Activated T-cell treated with anti-CD3 and anti-CD28 coated beads, Interleukin-2, amount 50 U/mL, for 4 hours (primary cell): ENCODE data around the gene DNM3. TPM values are rescaled to one million over a fixed set of nuclear protein-coding genes. Genes with fewer than 3 reads are reported as not detected.

Experiments used
- ATAC-seq, 2 donors: fragments of 200-7000 bp; cut with Tn5 transposase; one replicate each; pipeline ENCODE4 v1.10.0; 2021
- DNase-seq: peaks from one replicate; pipeline ENCODE4 v3.0.0-alpha.2; 2020
- H3K27me3 Mint-ChIP-seq: one replicate; pipeline ENCODE4 v1.8.0; 2021; ENCODE audit warnings: low read depth, mixed read lengths
- H3K36me3 Mint-ChIP-seq: one replicate; pipeline ENCODE4 v1.8.0; 2022; ENCODE audit warnings: mixed read lengths; ENCODE audit not compliant: insufficient read depth
- H3K4me1 Mint-ChIP-seq: one replicate; pipeline ENCODE4 v1.8.0; 2021; ENCODE audit warnings: low read depth, mixed read lengths
- H3K4me3 Mint-ChIP-seq: one replicate; pipeline ENCODE4 v1.8.0; 2021; ENCODE audit warnings: mild to moderate bottlenecking, moderate library complexity, mixed read lengths
- H3K9me3 Mint-ChIP-seq: one replicate; pipeline ENCODE4 v1.8.0; 2021; ENCODE audit warnings: mixed read lengths
- total RNA-seq, 3 donors: library from RNA; stranded (reverse); gene quantifications; one replicate each; pipeline ENCODE4 v1.2.1, GENCODE V29; 2021

The DNM3 gene
- total RNA-seq, 3 donors from 2014 or later = 0.35 to 0.58 (median 0.38) TPM

DNA sequence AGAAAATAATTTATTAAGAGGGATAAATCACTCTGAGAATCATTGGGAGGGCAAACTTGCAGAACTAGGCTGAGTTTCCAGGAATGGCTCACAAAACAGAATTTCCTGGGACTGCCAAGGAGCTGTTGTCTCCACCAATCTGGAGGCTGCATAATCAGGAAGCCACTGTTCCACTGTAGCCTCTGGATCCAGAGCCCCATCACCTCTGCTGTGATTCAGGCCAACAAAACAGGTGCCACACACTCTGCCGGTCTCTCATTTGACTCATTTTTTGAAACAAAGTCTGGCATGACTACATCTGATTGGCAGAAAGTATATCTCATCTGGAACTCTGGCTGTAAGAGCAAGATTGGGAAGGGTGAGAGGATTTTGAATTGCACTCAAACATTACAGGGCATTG is 400.2 kb downstream of the DNM3 start:
- no peaks in the 10 kb centered on the region for H3K9me3 Mint-ChIP-seq
- H3K27me3 Mint-ChIP-seq = no peaks in the 10 kb centered on the region
- H3K4me1 Mint-ChIP-seq = no peaks in the 10 kb centered on the region
- no peak for ATAC-seq
- no peaks in the 10 kb centered on the region for H3K36me3 Mint-ChIP-seq
- no peak for DNase-seq
- no peak overlapping the region for H3K4me3 Mint-ChIP-seq

GRCh38 chr1:172244865-172245264 is 403.6 kb downstream of the DNM3 start:
- Mint-ChIP-seq H3K9me3 (no peaks in the 10 kb centered on the region), H3K4me3 (no peak overlapping the region), H3K4me1 (no peaks in the 10 kb centered on the region), H3K27me3 (no peaks in the 10 kb centered on the region), H3K36me3 (no peaks in the 10 kb centered on the region)
- DNase-seq (no peak), ATAC-seq (no peak)

DNA sequence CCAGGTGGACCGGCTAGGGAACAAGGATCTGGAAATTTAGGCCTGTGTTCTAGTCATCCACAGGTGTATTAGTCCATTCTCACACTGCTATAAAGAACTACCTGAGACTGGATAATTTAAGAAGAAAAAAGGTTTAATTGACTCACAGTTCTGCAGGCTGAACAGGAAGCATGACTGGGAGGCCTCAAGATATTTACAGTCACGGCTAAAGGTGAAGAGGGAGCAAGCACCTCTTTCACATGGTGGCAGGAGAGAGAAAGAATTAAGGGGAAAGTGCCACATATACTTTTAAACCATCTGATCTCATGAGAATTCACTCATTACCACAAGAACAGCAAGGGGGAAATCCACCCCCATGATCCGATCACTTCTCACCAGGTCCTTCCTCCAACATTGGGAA is 404.5 kb downstream of the DNM3 start:
- no peaks in the 10 kb centered on the region for H3K36me3 Mint-ChIP-seq

DNA sequence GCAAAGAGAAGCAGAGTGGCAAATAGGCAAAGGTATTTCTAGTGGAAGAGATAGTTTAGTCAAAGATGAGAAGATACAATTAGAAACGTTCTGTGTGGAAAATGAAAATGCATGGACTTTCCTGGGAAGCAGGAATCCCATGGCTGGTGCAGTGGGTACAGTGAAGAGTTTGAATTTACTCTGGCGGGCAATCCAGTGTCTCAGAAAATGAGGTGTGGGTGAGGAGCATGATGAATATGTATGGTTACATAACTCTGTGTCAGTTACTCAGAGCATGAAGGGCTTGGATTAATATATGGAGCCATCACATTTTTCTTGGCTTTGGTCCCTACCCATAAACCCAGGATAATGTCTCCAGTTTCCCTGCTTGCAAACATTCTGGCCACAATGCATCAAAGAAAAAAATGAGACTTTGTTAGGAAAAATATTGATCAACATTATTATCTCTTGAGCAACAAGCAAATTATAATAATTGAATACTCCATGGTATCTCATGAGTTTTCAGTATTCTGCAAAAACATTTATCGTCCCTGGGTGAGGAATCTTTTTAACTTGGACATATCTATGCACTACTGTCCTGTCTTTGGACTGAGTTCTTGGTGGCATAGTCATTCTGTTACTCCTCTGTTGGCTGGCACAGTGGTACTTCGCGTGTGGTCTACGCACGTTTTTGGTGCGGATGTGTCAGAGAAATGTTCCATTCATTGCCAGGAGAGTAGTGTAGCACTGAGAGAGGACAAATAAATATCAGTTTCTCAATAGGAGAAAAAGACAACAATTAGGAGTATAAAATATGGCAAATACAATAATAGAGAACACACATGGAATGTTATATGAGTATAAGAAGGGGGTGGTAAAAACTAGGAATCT is 405.5 kb downstream of the DNM3 start:
- Mint-ChIP-seq H3K36me3 (no peaks in the 10 kb centered on the region), H3K4me1 (no peaks in the 10 kb centered on the region), H3K27me3 (no peaks in the 10 kb centered on the region), H3K4me3 (no peak overlapping the region), H3K9me3 (no peaks in the 10 kb centered on the region)
- ATAC-seq = no peak
- no peak for DNase-seq

More for the DNA sequence above, 404.5 kb downstream of the DNM3 start:
- no peak for DNase-seq
- Mint-ChIP-seq H3K4me3 (no peak overlapping the region), H3K9me3 (no peaks in the 10 kb centered on the region), H3K4me1 (no peaks in the 10 kb centered on the region), H3K27me3 (no peaks in the 10 kb centered on the region)
- no peak for ATAC-seq

- Mint-ChIP-seq H3K27me3 (no peaks in the 10 kb centered on the region), H3K9me3 (no peaks in the 10 kb centered on the region), H3K4me1 (peaks cover 20% of the 10 kb centered on the region), H3K4me3 (no peak overlapping the region), H3K36me3 (no peaks in the 10 kb centered on the region)
- DNase-seq (no peak), ATAC-seq (no peak)
Observed at GRCh38 chr1:172251486-172251885, 410.2 kb downstream of the DNM3 start.

- Mint-ChIP-seq H3K27me3 (no peaks in the 10 kb centered on the region), H3K36me3 (no peaks in the 10 kb centered on the region), H3K4me3 (no peak overlapping the region), H3K9me3 (no peaks in the 10 kb centered on the region), H3K4me1 (peaks cover 20% of the 10 kb centered on the region)
- DNase-seq (no peak), ATAC-seq (no peak)
Observed at GRCh38 chr1:172252321-172252720, 411.0 kb downstream of the DNM3 start.

GRCh38 chr1:172252958-172253357 is 411.7 kb downstream of the DNM3 start:
- Mint-ChIP-seq H3K9me3 (no peaks in the 10 kb centered on the region), H3K4me1 (peaks cover 20% of the 10 kb centered on the region), H3K36me3 (no peaks in the 10 kb centered on the region), H3K27me3 (no peaks in the 10 kb centered on the region), H3K4me3 (no peak overlapping the region)
- ATAC-seq = no peak
- DNase-seq = no peak

DNA sequence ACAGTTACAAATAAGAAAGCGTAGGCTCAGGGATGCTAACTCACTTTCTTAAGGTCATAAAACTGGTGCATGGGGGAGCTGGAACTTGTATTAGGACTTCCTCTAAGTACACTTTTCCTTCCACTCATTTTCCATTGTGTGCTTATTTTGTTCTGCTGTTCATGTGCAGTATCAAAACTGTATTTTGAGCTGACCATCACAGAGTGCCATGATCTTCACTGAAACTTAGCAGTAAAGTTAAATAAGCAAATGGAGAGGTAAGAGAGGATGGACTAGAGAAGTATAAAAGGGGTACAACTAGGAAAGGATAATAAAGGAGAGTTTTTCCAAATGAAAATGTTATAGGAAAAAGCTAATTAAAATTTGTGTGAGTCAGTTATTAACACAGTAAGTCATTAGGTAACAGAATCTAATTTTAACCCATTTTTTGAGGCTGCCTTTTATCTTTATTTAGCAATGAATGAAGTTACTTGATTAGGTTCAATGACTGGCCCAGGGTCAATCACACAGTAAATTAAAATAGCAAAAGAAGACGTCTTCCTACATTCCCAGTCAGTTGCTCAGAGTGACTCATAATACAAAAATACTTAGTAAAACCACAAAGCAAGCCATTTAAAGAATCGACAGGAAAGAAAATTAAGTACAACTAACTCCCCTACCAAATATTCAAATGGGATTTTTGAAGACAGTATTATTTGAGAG is 413.4 kb downstream of the DNM3 start:
- Mint-ChIP-seq H3K4me1 (peaks cover 20% of the 10 kb centered on the region), H3K9me3 (peaks cover 4% of the 10 kb centered on the region), H3K4me3 (no peak overlapping the region), H3K36me3 (no peaks in the 10 kb centered on the region), H3K27me3 (no peaks in the 10 kb centered on the region)
- no peak for DNase-seq
- ATAC-seq = peak in 1 of 2 donors; percentile 51

- H3K4me1 Mint-ChIP-seq = peaks cover 22% of the 10 kb centered on the region
- DNase-seq = no peak
- ATAC-seq = no peak
- H3K4me3 Mint-ChIP-seq = no peak overlapping the region
- H3K9me3 Mint-ChIP-seq = peaks cover 9% of the 10 kb centered on the region
- H3K27me3 Mint-ChIP-seq = no peaks in the 10 kb centered on the region
- no peaks in the 10 kb centered on the region for H3K36me3 Mint-ChIP-seq
Observed at GRCh38 chr1:172255223-172255560, 413.9 kb downstream of the DNM3 start.

- DNase-seq = no peak
- H3K36me3 Mint-ChIP-seq = peaks cover 1% of the 10 kb centered on the region
- peaks cover 13% of the 10 kb centered on the region for H3K4me1 Mint-ChIP-seq
- no peak overlapping the region for H3K4me3 Mint-ChIP-seq
- H3K9me3 Mint-ChIP-seq = peaks cover 11% of the 10 kb centered on the region
- H3K27me3 Mint-ChIP-seq = peaks cover 2% of the 10 kb centered on the region
- ATAC-seq = no peak
Observed at GRCh38 chr1:172265905-172266304, 424.6 kb downstream of the DNM3 start.

DNA sequence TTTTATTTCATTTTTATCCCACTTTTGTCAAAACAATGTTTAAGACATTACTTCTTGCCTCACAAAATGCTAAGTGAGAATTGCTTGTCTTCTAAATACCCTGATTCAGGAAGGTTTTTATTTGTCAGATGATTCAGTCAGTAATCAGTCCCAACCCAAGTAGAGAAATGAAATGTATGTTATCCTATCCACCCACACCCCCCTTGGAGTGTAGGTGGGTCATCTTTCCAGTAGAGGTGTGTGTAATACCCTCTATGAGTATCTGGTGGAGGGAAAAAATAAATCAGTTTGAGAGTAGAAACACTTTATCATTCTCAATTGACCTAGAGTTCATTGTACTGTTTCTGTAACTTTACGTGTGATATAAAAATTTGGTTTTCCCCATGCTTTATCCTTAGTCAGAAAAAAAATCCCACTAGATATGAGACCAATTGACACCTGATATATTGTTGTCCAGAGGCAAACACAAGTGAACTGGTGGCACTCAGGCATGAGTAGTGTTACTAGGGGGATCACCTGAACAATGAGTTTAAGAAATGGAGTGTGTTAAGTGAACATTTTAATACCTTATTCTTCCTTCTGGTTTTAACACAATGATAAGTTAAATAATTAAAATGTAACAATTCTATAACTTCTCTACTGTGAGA is 425.4 kb downstream of the DNM3 start:
- Mint-ChIP-seq H3K4me1 (peaks cover 14% of the 10 kb centered on the region), H3K4me3 (no peak overlapping the region), H3K27me3 (peaks cover 2% of the 10 kb centered on the region), H3K9me3 (peaks cover 8% of the 10 kb centered on the region), H3K36me3 (peaks cover 1% of the 10 kb centered on the region)
- no peak for DNase-seq
- ATAC-seq = peak; percentile 59 to 85

DNA sequence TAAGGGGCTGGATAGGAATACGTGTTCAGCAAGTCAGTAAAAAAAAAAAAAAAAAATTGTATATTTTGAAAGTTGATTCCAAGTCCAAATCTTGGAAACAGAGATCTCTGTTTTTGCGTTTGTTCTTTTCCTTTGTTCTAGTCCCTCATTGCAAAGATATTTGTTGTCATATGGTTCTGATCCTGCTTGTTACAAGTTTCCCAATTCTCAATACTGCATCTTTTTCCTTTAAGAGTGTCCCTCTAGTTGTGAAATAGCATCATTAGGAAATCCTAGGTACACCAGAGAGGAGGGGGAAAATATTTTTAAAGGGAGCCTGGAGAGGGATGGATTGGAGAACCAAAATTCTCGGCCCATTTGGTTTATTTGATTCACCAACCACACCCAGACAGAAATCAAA is 426.9 kb downstream of the DNM3 start:
- Mint-ChIP-seq H3K9me3 (peaks cover 2% of the 10 kb centered on the region), H3K4me1 (peaks cover 15% of the 10 kb centered on the region), H3K27me3 (peaks cover 2% of the 10 kb centered on the region), H3K4me3 (no peak overlapping the region), H3K36me3 (peaks cover 1% of the 10 kb centered on the region)
- DNase-seq = no peak
- no peak for ATAC-seq

DNA sequence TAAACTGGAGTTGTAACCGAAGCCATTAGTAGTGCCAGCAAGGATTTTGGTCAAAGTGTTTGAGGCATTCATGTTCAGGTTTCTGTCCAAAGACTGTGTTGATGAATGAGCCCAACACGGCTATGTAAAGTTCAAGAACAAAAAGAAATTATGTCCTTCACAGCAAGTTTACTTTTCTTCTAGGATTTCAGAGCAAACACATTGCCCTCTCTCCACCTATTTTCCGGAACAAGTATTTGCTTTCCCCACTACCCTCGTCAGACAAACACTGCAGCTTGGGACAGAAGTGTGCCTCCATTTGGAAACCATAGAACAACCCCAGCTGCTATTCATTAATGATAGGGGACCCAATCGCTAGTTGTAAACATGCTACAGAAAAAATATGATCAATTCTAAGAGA is 427.8 kb downstream of the DNM3 start:
- DNase-seq (no peak), ATAC-seq (no peak)
- Mint-ChIP-seq H3K36me3 (no peaks in the 10 kb centered on the region), H3K9me3 (no peaks in the 10 kb centered on the region), H3K4me1 (peaks cover 23% of the 10 kb centered on the region), H3K27me3 (peaks cover 2% of the 10 kb centered on the region), H3K4me3 (no peak overlapping the region)

GRCh38 chr1:172269644-172270043 is 428.3 kb downstream of the DNM3 start:
- Mint-ChIP-seq H3K9me3 (no peaks in the 10 kb centered on the region), H3K4me3 (no peak overlapping the region), H3K36me3 (no peaks in the 10 kb centered on the region), H3K27me3 (peaks cover 2% of the 10 kb centered on the region), H3K4me1 (peaks cover 26% of the 10 kb centered on the region)
- DNase-seq (no peak), ATAC-seq (no peak)
